Choroid plexus epithelial cell (primary cell): ENCODE measurements around the gene TTC29.
"Not testable (repeated sequence)": the region's sequence is repeated elsewhere in the genome, so short reads cannot be mapped to it uniquely, and the experiment has no call there.

Source experiments
- DNase-seq: peaks from one replicate; pipeline ENCODE4 v3.0.0-alpha.2; 2010; ENCODE audit warnings: low read depth
- H3K4me3 ChIP-seq: 2 replicates; pipeline ENCODE4 v1.5.1; 2011; ENCODE audit warnings: low read depth, mild to moderate bottlenecking, control low read depth, low read length, moderate library complexity
- TF ChIP-seq, protein P1 (sequence below): conservative IDR thresholded peaks from 2 replicates; pipeline ENCODE4 v1.5.1; 2011; ENCODE audit warnings: low read depth, mild to moderate bottlenecking, control low read depth, inconsistent platforms, low read length, moderate library complexity

TTC29 gene

GRCh38 chr4:146842876-146843275 lies 102.8 kb downstream of the TTC29 start:
- no peak for DNase-seq
- H3K4me3 ChIP-seq: no peak overlapping the region
- TF ChIP-seq, protein P1, sequence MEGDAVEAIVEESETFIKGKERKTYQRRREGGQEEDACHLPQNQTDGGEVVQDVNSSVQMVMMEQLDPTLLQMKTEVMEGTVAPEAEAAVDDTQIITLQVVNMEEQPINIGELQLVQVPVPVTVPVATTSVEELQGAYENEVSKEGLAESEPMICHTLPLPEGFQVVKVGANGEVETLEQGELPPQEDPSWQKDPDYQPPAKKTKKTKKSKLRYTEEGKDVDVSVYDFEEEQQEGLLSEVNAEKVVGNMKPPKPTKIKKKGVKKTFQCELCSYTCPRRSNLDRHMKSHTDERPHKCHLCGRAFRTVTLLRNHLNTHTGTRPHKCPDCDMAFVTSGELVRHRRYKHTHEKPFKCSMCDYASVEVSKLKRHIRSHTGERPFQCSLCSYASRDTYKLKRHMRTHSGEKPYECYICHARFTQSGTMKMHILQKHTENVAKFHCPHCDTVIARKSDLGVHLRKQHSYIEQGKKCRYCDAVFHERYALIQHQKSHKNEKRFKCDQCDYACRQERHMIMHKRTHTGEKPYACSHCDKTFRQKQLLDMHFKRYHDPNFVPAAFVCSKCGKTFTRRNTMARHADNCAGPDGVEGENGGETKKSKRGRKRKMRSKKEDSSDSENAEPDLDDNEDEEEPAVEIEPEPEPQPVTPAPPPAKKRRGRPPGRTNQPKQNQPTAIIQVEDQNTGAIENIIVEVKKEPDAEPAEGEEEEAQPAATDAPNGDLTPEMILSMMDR: no peak

DNA sequence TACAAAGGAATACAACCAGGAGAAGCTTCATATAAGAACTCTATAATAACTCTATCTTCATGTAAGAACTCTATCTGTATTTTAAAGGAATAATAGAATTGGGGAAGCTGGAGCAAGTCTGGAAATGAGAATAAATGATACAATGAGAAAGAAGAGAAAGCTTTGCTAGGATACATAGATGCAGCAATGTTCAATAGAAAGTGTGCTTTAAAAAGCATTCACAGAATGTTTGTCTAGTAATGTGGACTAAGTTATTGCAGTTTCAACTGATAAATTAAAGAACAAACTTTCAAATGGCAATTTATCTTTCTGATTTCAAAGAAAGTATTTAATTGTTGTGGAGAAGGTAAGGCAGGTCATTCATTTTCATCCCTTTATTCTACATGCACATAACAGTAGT lies 104.9 kb downstream of the TTC29 start:
- H3K4me3 ChIP-seq: no peak overlapping the region
- DNase-seq: no peak
- TF ChIP-seq, protein P1: no peak

DNA sequence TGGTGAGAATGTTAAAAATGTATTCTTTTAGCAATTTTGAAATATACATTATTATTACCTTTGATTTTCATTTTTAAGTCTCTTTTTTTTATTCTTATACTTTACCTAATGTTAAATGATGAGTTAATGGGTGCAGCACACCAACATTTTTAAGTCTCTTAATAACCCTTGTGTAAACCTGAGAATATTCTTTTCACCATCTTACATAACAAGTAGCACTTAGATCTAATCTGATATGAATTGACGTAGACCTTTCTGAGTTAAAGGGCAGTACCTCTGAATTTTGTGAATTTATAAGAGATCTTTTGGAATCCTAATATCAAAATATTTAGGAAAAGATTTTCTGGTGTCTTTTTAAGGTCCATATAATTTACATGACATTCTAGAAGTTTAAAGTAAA lies 110.6 kb downstream of the TTC29 start:
- no peak overlapping the region for H3K4me3 ChIP-seq
- no peak for DNase-seq

GRCh38 chr4:146834263-146835034 lies 111.2 kb downstream of the TTC29 start:
- no peak overlapping the region for H3K4me3 ChIP-seq
- DNase-seq: no peak
- TF ChIP-seq, protein P1: no peak

More for the DNA sequence above, 110.6 kb downstream of the TTC29 start:
- TF ChIP-seq, protein P1: no peak

- TF ChIP-seq, protein P1: no peak
- DNase-seq: no peak
- no peak overlapping the region for H3K4me3 ChIP-seq
Observed at GRCh38 chr4:146833530-146833929, 112.1 kb downstream of the TTC29 start.

GRCh38 chr4:146822980-146823379 lies 122.7 kb downstream of the TTC29 start:
- not testable (repeated sequence) for DNase-seq, H3K4me3 ChIP-seq

DNA sequence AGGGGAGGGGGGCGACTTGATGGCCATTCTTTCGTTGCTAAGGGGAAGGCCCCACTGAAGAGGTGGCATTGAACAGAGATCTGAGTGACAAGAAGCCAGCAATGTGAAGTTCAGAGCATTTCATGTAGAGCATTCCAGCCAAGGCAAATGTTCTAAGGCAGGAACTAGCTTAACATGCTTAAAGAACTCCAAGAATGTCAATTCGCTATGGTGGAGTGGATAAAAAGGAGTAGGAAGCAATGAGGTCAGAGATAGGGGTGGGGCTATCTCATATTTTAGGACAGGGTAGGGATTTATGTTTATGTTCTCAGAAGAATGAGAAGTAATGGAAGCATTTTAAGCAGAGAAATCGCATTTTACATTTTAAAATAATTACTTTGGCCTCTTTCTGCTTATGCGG lies 130.9 kb downstream of the TTC29 start:
- TF ChIP-seq, protein P1: no peak
- DNase-seq: no peak
- H3K4me3 ChIP-seq: no peak overlapping the region
